Measurements from ENCODE around the gene LPIN2. TPM values are rescaled to one million over a fixed set of nuclear protein-coding genes. Genes with fewer than 3 reads are reported as not detected.
A peak's percentile ranks its signal among the peaks of the same experiment; 100 is the strongest.

Gene LPIN2
- total and polyA plus RNA-seq, 2 of the 13 experiments (the other 11 are each of a cell fraction or from before 2014, with no cell fraction given), result 46.0 to 119 TPM

GRCh38 chr18:3060667-3061580, 48.0 kb upstream of the LPIN2 start (continued):
- TF ChIP-seq CSRNP1 (CRISPR knock-in tag; IDR thresholded peaks at IDR 0.05) (peak; percentile 37; the same call in 1 of the 2 replicates), MEIS1 (CRISPR knock-in tag; IDR thresholded peaks at IDR 0.05; ENCODE audit: borderline replicate concordance) (peak; percentile 87; the same call in 1 of the 2 replicates), PHF20 (CRISPR knock-in tag; IDR thresholded peaks at IDR 0.05) (peak; percentile 43), MED1 (CRISPR knock-in tag; IDR thresholded peaks at IDR 0.05) (peak; percentile 99), IKZF1 (IDR thresholded peaks at IDR 0.05) (no peak), ZFYVE20 (CRISPR knock-in tag; IDR thresholded peaks at IDR 0.05; ENCODE audit: borderline replicate concordance, low read depth) (no peak), IRF9 (CRISPR knock-in tag; IDR thresholded peaks at IDR 0.05; ENCODE audit: borderline replicate concordance) (no peak), KLF6 (CRISPR knock-in tag; IDR thresholded peaks at IDR 0.05) (peak; percentile 76), ZSCAN29 (CRISPR knock-in tag; conservative IDR thresholded peaks at IDR 0.05) (peak; percentile 89; the same call in 1 of the 2 replicates), FOSL1 (CRISPR knock-in tag; IDR thresholded peaks at IDR 0.05; ENCODE audit: borderline replicate concordance) (no peak), ZKSCAN8 (CRISPR knock-in tag; IDR thresholded peaks at IDR 0.05; ENCODE audit: borderline replicate concordance) (peak; percentile 66), ZNF749 (CRISPR knock-in tag; IDR thresholded peaks at IDR 0.05; ENCODE audit: borderline replicate concordance) (no peak), TAF1 (CRISPR knock-in tag; IDR thresholded peaks at IDR 0.05) (peak; percentile 61; the same call in 1 of the 2 replicates), ELF3 (CRISPR knock-in tag; IDR thresholded peaks at IDR 0.05) (peak; percentile 98), POLR2G (IDR thresholded peaks at IDR 0.05; ENCODE audit: low read depth, low read length) (peak; percentile 63)
- TF ChIP-seq, protein P1, sequence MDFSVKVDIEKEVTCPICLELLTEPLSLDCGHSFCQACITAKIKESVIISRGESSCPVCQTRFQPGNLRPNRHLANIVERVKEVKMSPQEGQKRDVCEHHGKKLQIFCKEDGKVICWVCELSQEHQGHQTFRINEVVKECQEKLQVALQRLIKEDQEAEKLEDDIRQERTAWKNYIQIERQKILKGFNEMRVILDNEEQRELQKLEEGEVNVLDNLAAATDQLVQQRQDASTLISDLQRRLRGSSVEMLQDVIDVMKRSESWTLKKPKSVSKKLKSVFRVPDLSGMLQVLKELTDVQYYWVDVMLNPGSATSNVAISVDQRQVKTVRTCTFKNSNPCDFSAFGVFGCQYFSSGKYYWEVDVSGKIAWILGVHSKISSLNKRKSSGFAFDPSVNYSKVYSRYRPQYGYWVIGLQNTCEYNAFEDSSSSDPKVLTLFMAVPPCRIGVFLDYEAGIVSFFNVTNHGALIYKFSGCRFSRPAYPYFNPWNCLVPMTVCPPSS (IDR thresholded peaks at IDR 0.05), result no peak
- TF ChIP-seq, protein P2, sequence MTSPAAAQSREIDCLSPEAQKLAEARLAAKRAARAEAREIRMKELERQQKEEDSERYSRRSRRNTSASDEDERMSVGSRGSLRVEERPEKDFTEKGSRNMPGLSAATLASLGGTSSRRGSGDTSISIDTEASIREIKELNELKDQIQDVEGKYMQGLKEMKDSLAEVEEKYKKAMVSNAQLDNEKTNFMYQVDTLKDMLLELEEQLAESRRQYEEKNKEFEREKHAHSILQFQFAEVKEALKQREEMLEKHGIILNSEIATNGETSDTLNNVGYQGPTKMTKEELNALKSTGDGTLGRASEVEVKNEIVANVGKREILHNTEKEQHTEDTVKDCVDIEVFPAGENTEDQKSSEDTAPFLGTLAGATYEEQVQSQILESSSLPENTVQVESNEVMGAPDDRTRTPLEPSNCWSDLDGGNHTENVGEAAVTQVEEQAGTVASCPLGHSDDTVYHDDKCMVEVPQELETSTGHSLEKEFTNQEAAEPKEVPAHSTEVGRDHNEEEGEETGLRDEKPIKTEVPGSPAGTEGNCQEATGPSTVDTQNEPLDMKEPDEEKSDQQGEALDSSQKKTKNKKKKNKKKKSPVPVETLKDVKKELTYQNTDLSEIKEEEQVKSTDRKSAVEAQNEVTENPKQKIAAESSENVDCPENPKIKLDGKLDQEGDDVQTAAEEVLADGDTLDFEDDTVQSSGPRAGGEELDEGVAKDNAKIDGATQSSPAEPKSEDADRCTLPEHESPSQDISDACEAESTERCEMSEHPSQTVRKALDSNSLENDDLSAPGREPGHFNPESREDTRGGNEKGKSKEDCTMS (CRISPR knock-in tag; conservative IDR thresholded peaks at IDR 0.05), result no peak
- TF ChIP-seq, protein P3, sequence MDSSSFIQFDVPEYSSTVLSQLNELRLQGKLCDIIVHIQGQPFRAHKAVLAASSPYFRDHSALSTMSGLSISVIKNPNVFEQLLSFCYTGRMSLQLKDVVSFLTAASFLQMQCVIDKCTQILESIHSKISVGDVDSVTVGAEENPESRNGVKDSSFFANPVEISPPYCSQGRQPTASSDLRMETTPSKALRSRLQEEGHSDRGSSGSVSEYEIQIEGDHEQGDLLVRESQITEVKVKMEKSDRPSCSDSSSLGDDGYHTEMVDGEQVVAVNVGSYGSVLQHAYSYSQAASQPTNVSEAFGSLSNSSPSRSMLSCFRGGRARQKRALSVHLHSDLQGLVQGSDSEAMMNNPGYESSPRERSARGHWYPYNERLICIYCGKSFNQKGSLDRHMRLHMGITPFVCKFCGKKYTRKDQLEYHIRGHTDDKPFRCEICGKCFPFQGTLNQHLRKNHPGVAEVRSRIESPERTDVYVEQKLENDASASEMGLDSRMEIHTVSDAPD (CRISPR knock-in tag; IDR thresholded peaks at IDR 0.05), result peak; percentile 96

Data from HepG2 (cell line).